DMS153 (cell line): ENCODE results near the gene MPND.
"Not testable (repeated sequence)": the region's sequence is repeated elsewhere in the genome, so short reads cannot be mapped to it uniquely, and the experiment has no call there.

ENCODE experiments used
- DNase-seq: peaks from one replicate; lab custom pipeline; 2025; lab: John Stamatoyannopoulos, UW

Gene MPND

DNA sequence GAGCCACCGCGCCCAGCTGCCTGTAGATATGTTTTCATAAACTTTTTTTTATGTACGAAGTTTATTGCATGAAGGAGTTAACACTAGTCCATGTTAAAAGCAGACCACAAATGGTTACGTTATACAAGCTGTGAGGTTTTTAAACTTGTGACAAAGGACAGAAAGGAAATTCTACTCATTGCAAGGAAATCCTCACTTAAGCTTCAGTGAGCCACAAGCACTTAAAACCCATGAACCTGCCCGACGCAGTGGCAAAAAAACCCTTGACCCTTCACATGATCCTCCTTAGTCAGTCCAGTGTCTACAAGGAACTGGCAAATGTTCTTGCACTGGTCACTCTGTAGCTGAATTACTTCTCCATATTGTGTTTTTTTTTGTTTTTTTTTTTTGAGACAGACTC, 4.2 kb downstream of the MPND start:
- no peak for DNase-seq

DNA sequence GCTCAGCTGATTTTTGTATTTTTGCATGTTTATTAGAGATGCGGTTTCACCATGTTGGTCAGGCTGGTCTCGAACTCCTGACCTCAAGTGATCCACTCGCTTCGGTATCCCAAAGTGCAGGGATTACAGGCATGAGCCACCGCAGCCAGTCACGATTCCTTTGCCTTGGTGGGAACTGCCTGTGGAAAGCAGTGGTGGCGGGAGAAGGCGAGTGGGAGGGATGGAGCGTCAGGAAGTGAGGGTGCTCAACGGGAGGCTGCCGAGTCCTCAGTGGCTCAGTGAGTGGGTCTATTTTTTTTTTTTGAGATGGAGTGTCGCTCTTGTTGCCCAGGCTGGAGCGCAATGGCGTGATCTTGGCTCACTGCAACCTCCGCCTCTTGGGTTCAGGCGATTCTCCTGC, 5.9 kb downstream of the MPND start:
- not testable (repeated sequence) for DNase-seq

DNA sequence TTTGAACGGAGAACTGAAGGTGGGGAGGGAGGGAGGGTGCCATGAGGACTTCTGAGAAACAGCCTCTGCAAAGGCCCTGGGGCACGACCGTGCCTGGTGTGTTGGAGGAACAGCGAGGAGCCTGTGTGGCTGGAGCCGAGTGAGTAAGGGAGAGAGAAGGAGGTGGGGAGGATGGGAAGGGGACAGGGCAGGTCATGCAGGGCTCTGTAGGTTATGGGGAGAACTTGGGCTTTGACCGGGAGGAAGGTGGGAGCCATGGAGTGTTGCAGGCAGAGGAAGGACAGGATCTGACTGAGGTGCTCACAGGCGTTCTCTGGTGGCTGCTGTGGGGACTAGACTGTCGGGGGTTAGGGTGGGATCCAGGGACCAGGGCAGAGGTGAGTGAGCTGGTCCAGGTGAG, 6.7 kb downstream of the MPND start:
- DNase-seq: no peak

DNA sequence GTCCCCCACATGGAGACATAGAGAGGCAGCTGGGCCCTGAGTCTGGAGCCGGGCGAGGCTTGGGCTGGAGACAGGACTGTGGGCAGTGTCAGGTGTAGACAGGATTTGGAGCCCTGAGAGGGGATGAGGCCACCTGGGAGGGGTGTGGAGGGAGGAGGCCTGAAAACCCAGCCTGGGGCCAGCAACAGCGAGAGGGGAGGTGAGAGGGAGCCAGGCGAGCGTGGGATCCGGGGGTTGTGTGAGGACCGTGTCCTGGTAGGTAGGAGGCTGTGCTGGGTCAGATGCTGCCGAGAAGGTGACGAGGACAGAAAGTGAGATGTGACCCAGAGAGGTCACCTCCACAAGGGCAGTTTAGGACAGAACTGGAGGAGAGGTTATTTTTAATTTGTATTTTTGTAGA, 7.4 kb downstream of the MPND start:
- DNase-seq: no peak

DNA sequence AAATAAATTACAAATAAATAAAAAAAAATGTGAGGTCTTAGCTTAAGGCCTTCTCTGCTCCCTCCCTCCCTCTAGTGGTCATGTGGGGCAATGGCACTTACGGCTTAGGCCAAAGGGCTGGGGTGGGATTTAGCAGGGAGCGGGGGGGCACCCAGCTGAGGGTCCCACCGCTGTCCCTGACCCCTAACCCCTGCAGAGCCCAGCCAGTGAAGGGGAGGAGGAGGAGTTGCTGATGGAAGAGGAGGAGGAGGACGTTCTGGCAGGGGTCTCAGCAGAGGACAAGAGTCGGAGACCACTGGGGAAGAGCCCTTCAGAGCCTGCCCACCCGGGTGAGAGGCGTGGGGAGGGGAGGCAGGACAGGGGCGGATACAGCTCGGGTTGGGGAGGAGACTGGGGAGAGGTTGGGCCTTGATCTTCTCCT, 9.3 kb downstream of the MPND start:
- DNase-seq: peak; percentile 3

DNA sequence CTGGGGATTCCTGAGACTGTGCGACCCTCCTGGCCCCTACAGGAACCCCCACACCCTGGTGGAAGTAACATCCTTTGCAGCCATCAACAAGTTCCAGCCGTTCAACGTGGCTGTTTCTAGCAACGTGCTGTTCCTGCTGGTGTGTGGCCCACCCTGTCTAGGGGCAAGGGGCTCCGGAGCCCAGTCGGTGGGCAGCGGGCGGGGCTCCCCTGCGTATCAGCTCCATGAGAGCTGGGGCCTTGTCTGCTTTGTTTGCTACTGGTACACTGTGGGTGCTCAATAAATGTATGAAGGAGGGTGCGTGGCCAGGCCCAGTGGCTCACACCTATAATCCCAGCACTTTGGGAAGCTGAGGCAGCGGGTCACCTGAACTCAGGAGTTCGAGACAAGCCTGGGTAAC, 10.9 kb downstream of the MPND start:
- no peak for DNase-seq

DNA sequence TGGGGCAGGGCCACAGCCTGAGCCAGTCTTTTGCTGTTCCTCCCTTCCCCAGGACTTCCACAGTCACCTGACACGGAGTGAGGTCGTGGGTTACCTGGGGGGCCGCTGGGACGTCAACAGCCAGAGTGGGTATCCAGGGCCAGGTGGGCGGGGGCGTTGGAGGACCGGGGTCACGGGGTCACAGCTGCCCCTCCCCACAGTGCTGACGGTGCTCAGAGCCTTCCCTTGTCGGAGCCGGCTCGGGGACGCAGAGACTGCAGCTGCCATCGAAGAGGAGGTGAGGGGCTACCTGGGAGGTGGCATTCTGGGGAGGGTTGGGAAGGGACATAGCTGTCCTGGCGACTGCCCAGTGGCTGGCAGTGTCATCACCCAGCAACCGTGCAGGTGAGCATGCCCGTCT, 11.5 kb downstream of the MPND start:
- no peak for DNase-seq

DNA sequence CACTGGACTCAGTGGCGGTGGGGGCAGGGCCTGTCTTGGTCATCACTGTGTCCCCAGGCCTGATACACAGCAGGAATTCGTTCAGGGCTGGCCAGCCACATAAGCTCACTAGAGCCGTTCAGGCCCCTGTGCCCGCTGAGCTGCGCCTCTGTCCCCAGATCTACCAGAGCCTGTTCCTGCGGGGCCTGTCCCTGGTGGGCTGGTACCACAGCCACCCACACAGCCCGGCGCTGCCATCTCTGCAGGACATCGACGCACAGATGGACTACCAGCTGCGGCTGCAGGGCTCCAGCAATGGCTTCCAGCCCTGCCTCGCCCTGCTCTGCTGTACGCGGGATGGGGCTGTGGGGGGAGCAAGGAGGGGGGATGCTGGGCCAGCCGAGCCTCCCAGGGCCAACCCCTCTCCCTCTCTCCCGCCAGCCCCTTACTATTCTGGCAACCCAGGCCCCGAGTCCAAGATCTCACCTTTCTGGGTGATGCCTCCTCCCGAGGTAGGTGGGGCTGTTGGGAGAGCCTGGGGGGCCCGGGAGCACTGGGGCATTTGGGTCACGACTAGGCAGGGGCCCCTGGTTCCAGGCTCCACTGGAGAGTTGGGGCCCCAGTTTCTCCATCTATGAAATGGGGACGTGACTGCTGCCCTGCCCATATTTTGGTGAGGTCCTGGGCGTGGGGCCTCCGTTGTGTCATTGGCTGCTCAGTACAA, 13.9 kb downstream of the MPND start:
- no peak for DNase-seq

DNA sequence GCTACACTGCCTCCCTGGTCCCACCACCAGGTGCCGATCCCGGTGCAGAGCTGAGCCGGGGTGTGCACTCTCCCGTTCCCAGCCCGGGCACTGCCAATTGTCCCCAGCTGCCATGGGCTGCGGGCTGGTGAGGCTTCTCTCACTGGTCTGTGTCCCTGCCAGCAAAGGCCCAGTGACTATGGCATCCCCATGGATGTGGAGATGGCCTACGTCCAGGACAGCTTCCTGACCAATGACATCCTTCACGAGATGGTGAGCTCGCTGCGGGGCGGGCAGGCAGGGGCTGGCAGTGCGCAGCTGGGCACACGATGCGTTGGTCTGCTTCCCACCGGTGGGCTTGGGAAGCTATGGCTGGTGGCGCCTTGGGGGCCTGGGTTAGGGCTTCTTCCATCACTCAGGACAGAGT, 14.6 kb downstream of the MPND start:
- DNase-seq: no peak

DNA sequence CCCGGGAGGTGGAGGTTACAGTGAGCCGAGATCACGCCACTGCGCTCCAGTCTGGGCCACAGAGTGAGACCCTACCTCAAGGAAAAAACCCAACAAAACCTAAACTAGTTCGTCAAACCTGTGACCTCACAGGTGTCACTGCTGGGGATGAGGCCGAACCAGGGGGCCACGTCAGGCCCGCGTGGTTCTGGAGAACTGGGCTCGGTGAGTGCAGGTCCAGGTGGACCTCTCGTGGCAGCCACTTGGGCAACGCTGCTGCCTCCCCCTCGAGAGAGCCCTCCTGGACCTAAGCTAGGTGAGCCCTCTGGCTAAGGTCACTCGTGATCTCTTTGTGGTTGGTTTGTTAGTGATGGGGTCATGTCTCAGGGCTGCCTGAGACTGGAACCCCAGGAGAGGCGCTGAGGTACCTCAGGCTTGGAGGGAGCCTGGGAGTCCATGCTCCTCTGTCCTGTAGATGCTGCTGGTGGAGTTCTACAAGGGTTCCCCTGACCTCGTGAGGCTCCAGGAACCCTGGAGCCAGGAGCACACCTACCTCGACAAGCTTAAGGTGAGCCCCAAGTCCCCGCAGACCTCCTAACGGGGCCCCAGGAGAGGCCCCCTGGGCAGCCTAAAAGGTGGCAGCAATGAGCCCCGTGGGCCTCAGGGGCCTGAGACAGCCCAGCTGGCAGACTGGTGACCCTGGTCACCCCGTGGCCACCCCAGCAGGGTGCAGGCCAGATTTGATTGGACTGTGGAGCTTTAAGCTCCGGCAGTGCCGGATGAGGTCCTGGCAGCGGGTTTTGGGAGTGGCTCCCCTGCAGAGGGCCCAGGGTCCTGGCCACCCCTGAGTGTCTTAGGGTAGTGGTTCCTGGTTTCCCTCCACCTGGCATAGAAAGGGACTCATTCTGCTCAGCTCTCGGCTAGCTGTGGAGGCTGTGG, 15.6 kb downstream of the MPND start:
- DNase-seq: no peak

DNA sequence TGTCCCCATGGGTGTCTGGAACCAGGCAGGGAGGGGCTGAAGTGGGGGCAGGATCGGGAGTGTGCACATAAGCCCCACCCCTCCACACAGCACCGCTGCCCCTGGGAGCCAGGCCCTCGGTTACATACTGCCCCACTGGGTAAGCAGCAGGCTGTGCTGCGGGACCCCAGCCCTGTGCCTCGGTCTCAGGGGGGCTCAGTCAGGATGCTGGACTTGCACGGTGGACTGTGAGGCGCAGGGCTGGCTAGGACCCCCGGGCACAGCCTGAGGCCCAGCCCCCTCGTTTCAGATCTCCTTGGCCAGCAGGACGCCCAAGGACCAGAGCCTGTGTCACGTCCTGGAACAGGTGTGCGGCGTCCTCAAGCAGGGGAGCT, 16.3 kb downstream of the MPND start:
- no peak for DNase-seq

DNA sequence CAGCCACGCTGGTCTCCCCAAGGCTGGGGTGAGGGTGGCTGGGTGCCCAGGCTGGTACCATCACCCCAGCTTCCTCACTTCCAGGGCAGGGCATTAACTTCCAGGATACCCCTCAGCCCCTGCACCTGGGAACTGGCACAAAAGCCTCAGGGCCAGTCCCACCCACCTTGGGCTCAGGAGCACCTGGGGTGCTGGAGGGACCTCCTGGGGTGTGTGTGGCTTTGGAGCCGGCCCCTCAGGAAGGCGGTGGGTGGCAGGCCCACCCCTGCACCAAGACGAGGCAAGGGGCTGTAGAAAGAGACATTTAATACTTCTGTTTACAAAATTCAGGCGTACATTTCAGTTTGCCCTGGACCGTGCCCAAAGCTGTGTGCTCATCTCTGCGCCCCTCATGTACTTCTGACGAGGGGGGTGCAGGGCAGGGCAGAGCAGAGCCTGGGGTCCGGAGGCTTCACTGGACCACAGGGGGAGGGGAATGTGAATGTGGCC, 16.8 kb downstream of the MPND start:
- DNase-seq: no peak

DNA sequence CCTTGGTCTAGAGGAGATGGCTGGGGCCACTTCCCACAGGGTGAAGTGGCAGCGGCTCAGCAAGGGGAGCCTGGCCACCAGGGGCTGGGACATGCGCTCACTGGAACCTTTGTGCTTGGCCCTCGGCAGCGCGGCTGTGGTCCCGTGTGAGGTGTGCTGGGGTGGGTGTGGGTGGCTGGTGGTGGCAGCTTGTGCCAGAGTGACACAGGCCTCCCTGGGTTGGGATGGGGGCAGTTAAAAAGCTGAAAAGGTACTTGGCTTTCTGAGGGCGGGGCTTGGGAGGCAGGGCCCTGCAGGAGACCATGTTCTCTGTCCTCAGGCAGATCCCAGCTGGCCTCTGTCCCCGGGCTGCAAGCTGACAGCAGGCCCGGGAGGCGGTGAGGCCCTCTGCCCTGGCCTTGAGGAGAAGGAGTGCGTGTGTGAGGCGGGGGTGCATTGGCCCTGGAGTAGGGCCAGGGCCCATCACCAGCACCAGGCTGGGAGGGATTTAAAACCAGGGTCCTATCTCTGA, 17.3 kb downstream of the MPND start:
- no peak for DNase-seq

DNA sequence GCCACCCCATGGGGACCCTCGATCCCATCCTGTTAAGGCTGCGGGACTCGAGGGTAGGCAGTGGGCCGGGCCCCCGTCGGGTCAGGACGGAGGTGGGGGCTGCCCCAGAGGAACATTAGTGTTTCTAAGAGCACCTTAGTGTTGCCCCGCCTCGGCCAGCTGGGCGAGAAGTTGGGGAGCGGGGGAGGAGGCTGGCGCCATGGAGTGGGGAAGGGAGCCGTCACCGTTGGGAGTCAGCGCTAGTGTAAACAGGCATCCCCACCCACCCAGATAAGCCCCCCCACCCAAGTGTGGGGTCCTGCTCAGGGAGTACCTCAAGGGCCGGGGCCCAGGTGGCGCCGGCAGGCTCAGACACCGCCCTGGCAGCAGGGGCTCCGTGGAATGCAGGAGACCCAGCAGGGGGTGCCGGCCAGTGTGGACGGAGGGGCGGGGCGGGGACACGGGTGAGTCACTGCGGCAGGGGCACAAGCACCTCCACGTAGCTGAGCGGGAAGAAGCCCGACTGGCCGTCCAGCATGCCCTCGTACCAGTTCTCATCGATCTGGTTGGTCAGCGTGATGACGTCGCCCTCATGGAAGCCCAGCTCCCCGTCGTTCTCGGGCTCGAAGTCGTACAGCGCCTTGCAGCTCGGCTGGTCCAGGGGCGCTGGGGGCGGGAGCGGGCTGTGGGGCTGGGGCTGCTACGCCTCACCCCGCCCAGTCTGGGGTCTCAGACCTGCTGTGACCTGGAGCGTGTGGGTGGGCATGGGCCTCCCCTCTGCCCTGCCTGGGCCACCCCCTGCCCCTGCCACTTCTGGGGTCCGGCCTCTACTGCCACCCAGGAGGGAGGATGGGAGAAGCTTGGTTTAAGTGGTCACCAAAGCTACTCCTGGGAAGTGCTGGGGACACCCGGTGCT, 18.0 kb downstream of the MPND start:
- no peak for DNase-seq

DNA sequence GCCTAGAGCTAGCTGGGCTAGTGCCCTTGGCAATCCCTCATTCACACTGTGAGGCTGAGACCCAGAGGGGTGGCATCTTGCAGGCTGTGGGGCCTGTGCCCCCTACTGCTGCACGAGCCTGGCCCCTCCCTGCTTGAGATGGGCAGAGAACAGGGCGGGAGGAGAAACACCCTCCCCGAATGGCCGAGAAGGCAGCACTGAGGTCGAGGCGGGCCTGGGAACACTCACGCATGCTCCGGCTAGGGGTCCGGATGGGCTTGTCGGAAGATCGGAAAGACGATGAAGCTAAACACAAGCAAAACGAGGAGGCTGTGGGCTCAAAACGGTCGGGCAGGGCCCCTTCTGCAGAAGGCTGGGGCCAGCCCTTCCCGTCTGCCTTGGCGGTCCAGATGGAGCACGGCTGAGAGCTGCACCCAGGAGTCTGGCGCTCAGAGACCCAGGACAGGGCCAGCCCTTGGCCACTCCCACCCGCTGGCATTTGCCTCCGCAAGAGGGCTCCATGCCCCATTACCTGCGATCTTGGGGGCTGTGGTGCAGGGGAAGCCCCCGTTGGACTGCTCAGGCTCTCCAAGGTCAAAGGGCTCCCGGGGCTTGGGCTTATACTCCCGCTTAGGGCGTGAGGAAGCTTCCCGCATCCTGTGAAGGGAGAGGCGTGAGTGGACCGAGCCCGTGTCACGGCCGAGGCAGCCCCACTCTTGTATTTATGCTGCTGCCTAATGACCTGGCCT, 18.9 kb downstream of the MPND start:
- DNase-seq: no peak

DNA sequence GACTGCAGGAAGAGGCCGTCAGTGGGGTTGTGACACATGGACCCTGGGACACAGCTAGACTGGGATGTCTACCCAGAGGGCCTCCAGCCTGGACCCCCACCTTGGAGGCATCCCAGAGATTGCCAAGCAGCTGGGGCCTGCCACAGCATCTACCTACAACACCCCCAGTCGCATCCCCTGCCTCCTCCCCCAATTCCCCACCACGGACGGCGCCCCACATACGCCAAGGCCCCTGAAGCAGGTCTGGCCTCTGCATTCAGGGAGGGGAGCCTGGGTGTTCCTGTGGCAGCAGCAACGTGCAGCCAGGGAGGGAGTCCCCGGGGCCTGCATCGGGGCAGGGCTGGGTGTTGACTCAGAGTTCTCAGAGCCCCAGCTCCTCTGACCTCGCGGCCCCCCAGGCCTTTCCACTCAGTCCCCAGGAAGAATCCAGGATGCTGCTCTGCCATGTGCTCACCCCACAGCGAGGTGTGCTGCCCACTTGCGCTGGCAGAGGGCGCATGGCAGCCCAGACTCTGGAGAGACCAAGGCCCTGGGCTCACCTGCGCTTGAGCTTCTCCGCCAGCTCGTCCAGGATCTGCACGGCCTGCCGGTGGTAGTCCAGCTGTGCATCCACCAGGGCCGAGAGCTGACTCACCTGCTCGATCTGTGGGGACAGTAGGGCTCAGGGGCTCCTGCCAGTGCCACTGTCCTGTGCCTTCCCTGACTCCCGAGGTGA, 19.6 kb downstream of the MPND start:
- DNase-seq: no peak

DNA sequence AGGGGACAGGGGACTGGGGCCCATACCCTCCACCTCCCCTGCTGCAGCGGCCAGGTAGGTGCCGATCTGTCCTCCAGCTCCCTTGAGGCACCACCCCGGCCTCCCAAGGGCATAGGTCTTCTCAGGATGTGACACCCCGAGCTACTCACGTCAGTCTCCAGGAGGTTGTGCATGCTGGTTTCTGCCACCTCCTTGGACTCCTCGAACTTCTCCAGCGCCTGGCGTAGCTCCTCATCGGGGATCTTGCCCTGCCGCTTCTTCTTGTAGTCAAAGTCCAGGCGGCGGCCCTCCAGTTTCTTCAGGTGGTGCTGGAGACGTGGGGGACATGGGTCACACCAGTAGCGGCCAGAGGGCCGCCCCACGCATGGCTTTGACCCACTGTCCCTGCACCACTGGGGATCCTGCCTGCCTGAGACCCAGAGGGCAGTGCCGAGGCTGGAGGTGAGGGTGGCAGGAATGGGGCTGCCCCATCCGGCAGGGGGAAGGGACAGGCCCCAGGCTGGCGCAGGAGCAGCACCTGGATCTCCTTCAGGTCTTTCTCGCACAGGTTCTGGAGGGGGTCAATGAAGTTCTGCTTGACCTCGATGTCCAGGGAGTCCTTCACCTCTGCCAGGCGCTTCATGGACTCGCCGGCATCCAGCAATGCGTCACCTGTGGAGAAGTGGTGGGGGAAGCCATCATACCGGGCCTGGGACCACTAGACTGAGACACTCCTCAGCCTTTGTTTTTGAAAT, 20.4 kb downstream of the MPND start:
- DNase-seq: no peak

DNA sequence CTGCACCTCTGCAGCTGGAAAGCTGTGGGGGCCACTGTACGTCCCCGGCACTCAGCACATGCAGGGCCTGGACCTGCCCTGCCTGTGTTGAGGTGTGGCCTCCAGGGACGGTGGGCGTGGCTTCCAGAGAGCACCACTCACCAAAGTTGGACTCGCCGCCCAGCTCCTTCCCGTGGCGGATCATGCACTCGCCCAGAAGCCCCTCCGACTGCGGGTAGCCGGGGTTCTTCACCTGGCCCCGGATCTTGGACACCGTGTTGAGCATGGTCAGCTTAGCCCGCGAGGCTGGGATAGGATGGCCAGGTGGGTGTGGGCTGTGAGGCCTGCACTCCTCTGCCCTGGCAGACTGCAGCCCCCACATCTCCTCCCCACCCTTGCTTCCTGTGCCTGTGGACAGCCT, 22.0 kb downstream of the MPND start:
- DNase-seq: no peak

DNA sequence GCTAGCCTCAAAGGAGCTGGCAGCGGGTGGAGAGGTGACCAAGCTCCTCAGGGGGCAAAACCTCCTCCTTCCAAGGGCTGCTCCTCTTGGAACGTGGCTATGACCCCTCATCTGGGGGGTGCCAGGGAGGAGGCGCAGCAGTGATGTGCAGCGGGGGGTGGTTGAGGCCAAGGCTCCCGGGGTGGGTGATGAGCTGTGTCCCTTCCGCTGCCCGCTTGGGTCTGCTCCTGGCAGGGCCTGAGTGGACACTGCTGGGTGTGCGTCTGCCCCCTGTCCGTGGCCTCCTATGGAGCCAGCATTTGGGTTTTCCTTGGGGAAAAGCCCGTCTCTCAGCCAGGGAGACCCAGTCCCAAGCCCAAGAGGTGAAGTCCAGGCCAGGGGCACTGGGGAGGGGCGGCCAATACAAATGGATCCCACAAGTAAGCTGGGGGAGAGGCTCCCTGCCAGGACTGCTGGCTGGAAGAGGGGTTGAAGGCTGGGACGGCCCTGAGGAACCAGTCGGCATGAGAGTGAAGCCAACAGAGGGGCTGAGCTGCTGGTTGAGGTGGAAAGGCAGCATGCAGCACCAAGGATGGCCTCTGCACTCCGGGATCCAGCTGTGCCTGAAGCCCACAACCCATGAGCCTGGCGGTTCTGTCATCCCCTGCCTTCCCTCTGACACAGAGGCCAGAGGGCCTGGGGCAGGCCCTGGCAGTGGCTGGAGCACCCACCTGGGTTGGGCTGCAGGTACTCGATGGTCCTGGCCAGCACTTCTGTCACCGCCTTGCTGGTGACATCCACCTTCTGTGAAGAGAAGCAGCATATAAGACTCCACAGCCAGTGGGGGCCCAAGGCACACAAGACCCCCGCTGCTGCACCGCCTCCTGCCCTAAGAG, 22.7 kb downstream of the MPND start:
- DNase-seq: no peak
